ENCODE measurements around the gene CNTNAP1.

The CNTNAP1 gene

GRCh38 chr17:42681976-42682721 lies at the start of gene CNTNAP1:
TSS of gene CNTNAP1 (plus strand) at chr17:42682531. CDS start at chr17:42682830, 299 bp downstream.
- Histone ChIP-seq H3K9ac (ENCODE audit: low read depth, low read length, poor library complexity, severe bottlenecking) (peak within 1 kb of the TSS; percentile 55), H3K9me2 (replicated peaks; ENCODE audit: low read depth, low read length) (no peaks in the 10 kb centered on the region), H3K9me3 (ENCODE audit: insufficient read depth, low read depth, low read length) (no peaks in the 10 kb centered on the region), H3K4me1 (ENCODE audit: insufficient read depth, low read length, poor library complexity, severe bottlenecking) (peaks cover 36% of the 10 kb centered on the region), H3K27me3 (ENCODE audit: insufficient read depth, low read length, poor library complexity, severe bottlenecking) (no peaks in the 10 kb centered on the region), H3K36me3 (ENCODE audit: insufficient read depth, low read length) (no peaks in the 10 kb centered on the region), H3F3A (ENCODE audit: low read depth) (peaks cover 5% of the 10 kb centered on the region; the same call in 1 of the 2 replicates), H2AFZ (ENCODE audit: low read length) (peak within 1 kb of the TSS; percentile 25; the same call in 1 of the 2 replicates), H3K4me3 (ENCODE audit: low read length, poor library complexity, severe bottlenecking) (peak within 1 kb of the TSS; percentile 67), H3K79me2 (ENCODE audit: insufficient read depth, low read length) (peaks cover 5% of the 10 kb centered on the region; the same call in 1 of the 2 replicates), H3K4me2 (ENCODE audit: low read depth, low read length, poor library complexity, severe bottlenecking) (peak within 1 kb of the TSS; percentile 84), H4K20me1 (ENCODE audit: insufficient read depth, low read length, poor library complexity, severe bottlenecking) (no peaks in the 10 kb centered on the region)
- no peak for TF ChIP-seq EZH2phosphoT487 (IDR thresholded peaks at IDR 0.05; ENCODE audit: borderline replicate concordance)
- TF ChIP-seq CTCF (conservative IDR thresholded peaks at IDR 0.05; ENCODE audit: low read length) = no peak

GRCh38 chr17:42632949-42633444 lies 49.3 kb upstream of the CNTNAP1 start:
- H3F3A ChIP-seq (ENCODE audit: low read depth) = no peaks in the 10 kb centered on the region
- H3K9me3 ChIP-seq (ENCODE audit: insufficient read depth, low read depth, low read length) = no peaks in the 10 kb centered on the region
- no peaks in the 10 kb centered on the region for H3K27me3 ChIP-seq (ENCODE audit: insufficient read depth, low read length, poor library complexity, severe bottlenecking)
- TF ChIP-seq CTCF (conservative IDR thresholded peaks at IDR 0.05; ENCODE audit: low read length) (no peak), EZH2phosphoT487 (IDR thresholded peaks at IDR 0.05; ENCODE audit: borderline replicate concordance) (no peak)
- H3K79me2 ChIP-seq (ENCODE audit: insufficient read depth, low read length) = no peaks in the 10 kb centered on the region
- H3K9me2 ChIP-seq (replicated peaks; ENCODE audit: low read depth, low read length) = no peaks in the 10 kb centered on the region
- H3K4me1 ChIP-seq (ENCODE audit: insufficient read depth, low read length, poor library complexity, severe bottlenecking) = no peaks in the 10 kb centered on the region
- no peak overlapping the region for H3K9ac ChIP-seq (ENCODE audit: low read depth, low read length, poor library complexity, severe bottlenecking)
- H4K20me1 ChIP-seq (ENCODE audit: insufficient read depth, low read length, poor library complexity, severe bottlenecking) = no peaks in the 10 kb centered on the region
- H3K4me2 ChIP-seq (ENCODE audit: low read depth, low read length, poor library complexity, severe bottlenecking) = no peak overlapping the region
- no peak overlapping the region for H3K4me3 ChIP-seq (ENCODE audit: low read length, poor library complexity, severe bottlenecking)
- peak overlapping the region; percentile 56; the same call in 1 of the 2 replicates for H2AFZ ChIP-seq (ENCODE audit: low read length)
- H3K36me3 ChIP-seq (ENCODE audit: insufficient read depth, low read length) = no peaks in the 10 kb centered on the region

- Histone ChIP-seq H3F3A (ENCODE audit: low read depth) (no peaks in the 10 kb centered on the region), H2AFZ (ENCODE audit: low read length) (no peak overlapping the region), H3K9me2 (replicated peaks; ENCODE audit: low read depth, low read length) (no peaks in the 10 kb centered on the region), H3K9ac (ENCODE audit: low read depth, low read length, poor library complexity, severe bottlenecking) (no peak overlapping the region), H3K4me1 (ENCODE audit: insufficient read depth, low read length, poor library complexity, severe bottlenecking) (peaks cover 8% of the 10 kb centered on the region), H3K9me3 (ENCODE audit: insufficient read depth, low read depth, low read length) (no peaks in the 10 kb centered on the region), H3K27me3 (ENCODE audit: insufficient read depth, low read length, poor library complexity, severe bottlenecking) (no peaks in the 10 kb centered on the region), H3K4me3 (ENCODE audit: low read length, poor library complexity, severe bottlenecking) (no peak overlapping the region), H4K20me1 (ENCODE audit: insufficient read depth, low read length, poor library complexity, severe bottlenecking) (no peaks in the 10 kb centered on the region), H3K36me3 (ENCODE audit: insufficient read depth, low read length) (no peaks in the 10 kb centered on the region), H3K79me2 (ENCODE audit: insufficient read depth, low read length) (no peaks in the 10 kb centered on the region), H3K4me2 (ENCODE audit: low read depth, low read length, poor library complexity, severe bottlenecking) (no peak overlapping the region)
- TF ChIP-seq CTCF (conservative IDR thresholded peaks at IDR 0.05; ENCODE audit: low read length) = no peak
- no peak for TF ChIP-seq EZH2phosphoT487 (IDR thresholded peaks at IDR 0.05; ENCODE audit: borderline replicate concordance)
Observed at GRCh38 chr17:42639525-42640113, 42.7 kb upstream of the CNTNAP1 start.
